HG03565 (cell line): ENCODE results near the gene BRICD5.
"Not testable (repeated sequence)": the region's sequence is repeated elsewhere in the genome, so short reads cannot be mapped to it uniquely, and the experiment has no call there.

Source experiments
- ATAC-seq: cut with Tn5 transposase; IDR thresholded peaks from one replicate; pipeline ENCODE4 v1.9.1; 2021; ENCODE audit warnings: mild to moderate bottlenecking, moderate library complexity; ENCODE audit not compliant: unreplicated experiment

The BRICD5 gene

DNA sequence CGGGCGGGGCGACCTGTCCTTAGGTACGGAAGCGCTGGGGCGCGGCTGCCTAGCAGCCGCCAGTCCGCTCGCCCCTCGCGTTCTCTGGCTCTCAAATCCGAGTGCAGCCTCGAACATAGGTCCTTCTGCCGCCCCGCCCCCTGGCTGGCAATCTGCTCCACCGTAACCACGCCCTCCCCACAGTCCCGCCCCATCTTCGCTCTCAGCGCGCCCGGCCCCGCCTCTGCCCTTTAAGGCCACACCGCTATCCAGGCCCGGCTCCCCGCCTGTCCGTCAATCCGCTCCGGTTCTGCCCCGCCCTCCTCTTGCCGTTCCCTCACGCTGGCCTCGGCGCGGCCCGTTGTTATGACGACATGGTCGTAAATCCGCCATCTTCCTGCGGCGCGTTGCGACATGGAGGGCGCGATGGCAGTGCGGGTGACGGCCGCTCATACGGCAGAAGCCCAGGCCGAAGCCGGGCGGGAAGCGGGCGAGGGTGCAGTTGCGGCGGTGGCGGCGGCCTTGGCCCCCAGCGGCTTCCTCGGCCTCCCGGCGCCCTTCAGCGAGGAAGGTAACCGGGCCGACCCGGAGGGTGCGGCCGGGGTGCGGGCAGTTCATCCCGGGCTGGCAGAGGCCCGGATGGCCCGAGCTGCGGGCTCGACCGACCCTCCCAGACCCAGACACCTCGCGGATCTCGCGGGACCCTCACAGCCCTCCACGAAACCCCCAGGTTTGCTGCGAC is 12.7 kb upstream of the BRICD5 start, which contains the start of gene E4F1:
TSS of gene E4F1 (plus strand) at position 371 of the 721 bp plus-strand sequence. CDS start at position 394, 23 bp downstream.
- ATAC-seq: peak; percentile 86

DNA sequence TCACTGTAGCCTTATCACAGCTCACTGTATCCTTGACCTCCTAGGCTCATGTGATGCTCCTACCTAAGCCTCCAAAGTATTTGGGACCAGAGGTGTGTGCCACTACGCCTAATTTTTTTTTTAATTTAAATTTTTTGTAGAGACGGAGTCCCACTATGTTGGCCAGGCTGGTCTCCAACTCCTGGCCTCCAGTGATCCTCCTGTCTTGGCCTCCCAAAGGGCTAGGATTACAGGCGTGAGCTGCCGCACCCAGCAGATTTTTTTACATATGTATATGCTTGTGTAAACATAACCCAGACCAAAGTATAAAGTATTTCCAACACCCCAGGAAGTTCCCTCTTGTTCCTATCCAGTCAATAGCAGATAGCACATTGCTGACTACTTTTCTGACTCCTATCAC is 5.7 kb upstream of the BRICD5 start:
- no peak for ATAC-seq

DNA sequence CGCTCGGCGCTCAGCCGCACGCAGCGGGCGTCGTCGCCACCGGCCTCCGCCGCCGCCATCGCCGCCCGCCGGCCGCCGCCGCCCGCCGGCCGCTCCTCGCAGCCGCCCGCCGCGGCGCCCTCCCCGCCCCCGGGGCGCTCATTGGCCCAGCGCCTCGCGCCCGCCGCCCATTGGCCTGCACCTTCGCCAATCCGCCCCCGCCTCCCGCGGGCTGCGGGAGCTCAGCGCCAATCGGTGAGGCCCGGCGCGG is 4.0 kb upstream of the BRICD5 start, which contains the start of gene PGP:
TSS of gene PGP (minus strand) at position 122 of the 250 bp plus-strand sequence. CDS start at position 59, 63 bp downstream.
- peak; percentile 78 for ATAC-seq

DNA sequence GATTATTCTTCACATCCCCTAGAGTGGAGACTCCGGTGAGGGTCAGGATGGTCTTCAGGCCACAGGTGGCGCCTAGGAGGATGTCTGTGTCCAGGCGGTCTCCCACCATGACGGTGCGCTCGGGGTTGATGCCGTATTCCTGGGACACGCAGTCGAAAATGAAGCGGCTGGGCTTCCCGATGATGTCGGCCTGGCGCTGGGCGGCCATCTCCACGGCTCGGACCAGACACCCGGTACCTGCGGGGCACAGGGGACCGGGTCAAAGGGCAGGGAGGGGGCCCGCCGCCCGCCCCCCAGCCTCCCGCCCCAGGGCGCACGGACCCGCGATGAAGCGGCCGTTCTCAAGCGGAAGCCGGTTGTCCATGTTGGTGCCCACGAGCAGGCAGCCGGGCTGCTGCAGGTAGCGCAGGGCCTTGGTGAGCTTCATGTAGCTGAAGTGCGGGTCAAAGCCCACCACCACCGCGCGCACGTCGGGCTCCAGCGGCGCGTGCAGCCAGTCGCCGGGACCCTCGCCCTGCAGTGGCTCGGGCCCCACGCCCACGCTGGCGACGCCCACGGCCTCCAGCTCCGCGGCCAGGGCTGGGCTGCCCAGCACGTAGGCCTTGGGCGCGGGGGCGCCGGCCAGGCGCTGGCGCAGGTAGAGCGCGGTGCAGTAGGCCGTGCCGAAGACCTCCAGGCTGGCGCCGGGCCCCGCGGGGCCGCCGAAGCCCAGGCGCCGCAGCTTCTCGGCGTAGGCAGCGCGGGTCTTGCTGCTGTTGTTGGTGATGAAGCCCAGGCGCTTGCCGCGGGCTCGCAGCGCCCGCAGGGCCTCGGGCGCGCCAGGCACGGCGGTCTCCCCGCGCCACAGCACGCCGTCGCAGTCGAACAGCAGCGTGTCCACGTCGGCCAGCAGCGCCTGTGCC is 3.4 kb upstream of the BRICD5 start:
- peak; percentile 2 for ATAC-seq

DNA sequence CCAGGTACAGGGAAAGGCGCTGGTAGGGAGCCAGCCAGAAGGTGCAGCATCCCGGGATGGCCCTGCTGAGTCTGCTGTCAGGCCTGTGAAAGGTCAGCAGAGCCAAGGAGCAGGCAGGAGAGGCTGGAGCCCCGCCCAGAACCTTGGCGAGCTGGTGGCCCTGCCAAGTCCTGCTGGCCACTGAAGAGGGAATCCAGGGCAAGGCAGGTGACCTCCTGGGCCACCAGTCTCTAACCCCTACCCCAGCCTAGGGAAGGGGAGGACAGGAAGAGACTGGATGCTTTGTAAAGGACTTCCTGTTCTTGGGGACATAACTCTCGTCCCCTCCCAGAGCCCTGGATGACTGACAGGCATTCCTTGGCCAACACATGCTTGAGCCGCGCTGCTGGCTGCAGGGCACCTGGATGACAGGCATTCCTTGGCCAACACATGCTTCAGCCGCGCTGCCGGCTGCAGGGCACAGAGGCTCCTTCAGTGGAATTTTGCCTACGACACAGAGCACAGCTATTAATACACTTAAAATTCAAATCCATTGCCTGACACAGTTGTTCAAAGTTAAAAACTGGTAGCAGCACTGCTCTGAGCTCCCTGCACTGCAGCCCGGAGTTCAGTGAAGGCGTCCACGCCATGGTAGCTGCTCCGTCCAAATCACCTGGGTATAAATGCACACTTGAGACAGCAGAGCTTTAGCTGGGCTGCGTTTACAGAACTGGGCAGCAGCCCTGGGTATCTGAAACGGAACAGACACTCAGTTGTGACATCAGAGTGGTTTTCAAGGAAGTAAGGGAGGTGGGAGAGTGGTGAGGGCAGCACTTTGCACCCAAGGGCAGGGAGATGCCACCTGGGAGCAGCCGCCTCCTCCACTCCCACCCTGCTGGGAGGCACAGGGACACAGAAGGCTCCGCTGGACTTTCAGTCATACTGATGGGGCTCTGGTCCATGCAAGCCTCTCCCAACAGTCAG is 2.0 kb upstream of the BRICD5 start:
- ATAC-seq: no peak

DNA sequence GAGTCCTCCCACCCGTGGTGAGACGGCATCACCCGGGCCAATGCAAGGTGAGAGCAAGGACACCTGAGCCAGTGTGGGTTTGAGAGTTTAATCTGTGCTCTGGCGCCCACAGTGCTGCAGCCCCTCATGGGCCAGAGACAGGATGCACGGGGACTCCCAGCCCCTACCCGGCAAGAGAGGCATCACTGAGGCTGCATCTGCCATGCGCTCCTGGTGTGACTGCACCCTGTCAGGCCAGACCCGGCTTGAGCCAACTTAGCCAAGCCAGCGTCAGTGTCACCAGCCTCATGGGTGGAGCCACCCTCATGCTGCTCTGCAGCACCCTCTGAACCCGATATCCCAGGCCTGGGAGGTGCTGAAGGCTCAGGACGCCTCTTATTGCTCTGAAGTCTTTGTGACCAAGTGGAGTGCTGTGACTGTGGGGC is 1.3 kb upstream of the BRICD5 start:
- ATAC-seq: no peak

DNA sequence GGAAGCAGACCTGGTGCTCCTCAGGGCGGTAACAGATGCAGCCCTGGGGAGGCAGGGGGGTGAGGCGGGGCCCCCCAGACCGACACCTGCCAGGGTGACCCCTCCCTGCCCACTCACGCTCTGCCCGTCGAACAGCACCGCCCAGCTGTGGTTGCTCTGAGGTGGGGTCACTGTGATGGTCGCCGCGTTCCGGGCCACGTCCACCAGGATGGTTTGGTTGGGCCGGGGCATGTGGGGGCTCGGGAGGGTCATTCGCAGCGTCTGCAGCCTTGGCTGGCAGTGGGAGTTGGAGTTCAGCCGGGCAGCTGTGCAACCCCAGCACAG is 692 bp downstream of the BRICD5 start:
- no peak for ATAC-seq

DNA sequence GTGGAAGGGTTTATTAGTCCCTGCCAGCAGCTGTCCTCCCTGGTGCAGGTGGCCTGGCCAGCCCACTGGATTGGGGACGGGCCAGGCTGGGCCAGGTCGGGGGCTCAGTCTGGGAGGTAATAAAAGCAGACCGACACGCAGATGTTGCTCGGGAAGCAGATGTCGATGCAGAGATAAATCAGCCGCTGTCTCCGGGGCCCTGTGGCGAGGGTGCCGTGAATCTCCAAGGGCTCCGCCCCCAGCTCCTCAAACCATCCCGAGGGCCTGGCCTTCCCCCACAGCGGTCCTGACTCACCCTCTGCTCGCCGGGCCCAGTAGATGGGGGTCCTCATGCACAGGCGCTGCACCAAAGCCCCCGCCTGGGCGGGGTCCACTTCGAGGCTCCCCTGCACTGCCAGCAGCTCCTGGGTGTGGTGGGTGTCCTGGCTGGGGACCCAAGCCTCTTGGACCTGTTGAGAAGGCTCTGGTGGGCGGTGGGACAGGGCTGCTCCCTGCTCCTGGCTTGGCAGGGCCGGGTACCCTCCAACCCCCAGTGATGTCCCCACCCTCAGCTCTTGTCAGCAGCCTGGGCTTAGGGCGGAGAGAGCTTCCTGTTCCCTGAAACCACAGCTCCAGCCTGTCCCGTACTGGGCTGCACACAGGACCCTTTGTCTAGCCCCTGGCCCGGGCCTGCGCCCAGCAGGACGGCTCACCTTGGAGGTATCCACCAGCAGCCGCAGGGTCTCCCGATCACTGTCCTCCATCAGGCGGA is 1.2 kb downstream of the BRICD5 start:
- ATAC-seq: no peak

DNA sequence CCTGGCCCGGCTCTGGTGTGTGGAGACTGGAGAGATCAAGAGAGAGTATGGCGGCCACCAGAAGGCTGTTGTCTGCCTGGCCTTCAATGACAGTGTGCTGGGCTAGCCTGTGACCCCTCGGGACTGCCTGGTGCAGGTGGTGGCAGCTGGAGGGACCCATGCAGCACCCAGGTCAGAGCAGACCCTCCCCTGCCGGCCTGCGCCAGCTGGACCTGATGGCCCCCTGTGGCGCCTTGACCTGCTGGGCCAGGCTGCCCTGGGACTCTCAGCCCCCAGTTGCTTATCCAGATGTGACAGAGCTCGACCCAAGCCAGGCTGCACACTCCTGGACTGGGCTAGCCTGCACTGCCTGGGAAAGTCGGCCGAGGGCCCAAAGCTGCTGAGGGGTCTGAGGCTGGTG is 1.9 kb downstream of the BRICD5 start:
- ATAC-seq: no peak

DNA sequence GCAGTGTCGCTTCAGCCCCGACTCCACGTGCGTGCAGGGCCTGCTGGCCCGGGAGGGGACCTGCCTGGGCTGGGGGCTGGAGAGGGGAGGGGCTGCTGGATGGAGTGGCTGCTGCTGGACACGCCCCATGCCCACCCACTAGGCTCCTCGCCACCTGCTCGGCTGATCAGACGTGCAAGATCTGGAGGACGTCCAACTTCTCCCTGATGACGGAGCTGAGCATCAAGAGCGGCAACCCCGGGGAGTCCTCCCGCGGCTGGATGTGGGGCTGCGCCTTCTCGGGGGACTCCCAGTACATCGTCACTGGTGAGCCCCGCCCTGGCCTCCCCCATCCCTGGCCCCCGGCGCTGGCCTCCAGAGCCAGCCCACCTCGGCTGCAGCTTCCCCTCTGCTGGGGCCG is 2.4 kb downstream of the BRICD5 start:
- no peak for ATAC-seq

DNA sequence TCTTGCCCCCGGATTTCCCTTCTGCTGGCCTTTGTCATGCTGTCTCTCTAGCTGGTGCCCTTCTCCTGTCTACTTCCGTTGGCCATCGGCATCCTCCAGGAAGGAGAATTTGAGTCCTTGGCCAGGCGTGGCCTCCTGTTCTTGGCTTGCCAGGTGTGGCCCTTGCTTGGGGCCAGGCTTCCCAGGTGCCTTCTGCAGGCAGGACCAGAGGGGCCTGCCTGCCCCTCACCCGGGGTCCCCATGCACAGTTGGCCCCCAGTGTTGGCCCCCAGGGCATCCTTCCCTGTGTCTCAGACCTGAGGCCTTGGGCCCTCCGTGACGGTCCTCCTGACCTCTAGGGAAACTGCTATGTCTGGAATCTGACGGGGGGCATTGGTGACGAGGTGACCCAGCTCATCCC is 2.8 kb downstream of the BRICD5 start:
- ATAC-seq: no peak

DNA sequence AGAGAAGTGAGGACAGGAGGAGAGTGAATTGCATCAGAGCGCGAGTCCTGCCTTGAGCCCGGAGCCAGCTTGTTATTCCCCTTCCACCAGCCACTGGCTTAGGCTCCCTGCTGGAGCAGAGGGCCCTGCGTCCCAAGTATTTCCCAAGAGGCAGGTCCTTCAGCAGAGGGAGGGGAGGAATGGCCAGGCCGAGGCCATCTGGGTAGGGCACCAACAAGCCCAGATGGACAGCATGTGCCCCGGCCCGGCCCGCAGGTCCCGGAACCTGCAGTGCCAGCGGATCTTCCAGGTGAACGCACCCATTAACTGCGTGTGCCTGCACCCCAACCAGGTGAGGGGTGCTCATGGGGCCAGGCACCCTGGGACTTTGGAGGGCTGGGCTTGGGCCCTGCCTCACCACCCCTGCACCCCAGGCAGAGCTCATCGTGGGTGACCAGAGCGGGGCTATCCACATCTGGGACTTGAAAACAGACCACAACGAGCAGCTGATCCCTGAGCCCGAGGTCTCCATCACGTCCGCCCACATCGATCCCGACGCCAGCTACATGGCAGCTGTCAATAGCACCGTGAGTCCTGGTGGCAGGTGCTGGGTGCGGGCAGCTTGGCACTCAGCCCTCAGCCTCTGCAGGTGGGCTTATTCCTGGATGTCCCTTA is 3.8 kb downstream of the BRICD5 start:
- ATAC-seq: no peak

DNA sequence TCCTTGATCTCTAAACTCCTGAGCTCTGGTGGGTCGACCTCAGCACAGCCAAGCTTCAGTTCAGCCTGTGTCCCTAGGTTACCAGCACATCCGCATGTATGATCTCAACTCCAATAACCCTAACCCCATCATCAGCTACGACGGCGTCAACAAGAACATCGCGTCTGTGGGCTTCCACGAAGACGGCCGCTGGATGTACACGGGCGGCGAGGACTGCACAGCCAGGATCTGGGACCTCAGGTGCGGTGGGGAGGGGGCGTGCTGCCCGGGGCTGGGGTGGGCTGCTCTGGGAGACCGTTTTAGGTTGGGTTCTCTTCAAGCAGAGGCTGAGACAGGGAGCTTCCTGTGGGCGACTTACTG is 4.3 kb downstream of the BRICD5 start:
- no peak for ATAC-seq

DNA sequence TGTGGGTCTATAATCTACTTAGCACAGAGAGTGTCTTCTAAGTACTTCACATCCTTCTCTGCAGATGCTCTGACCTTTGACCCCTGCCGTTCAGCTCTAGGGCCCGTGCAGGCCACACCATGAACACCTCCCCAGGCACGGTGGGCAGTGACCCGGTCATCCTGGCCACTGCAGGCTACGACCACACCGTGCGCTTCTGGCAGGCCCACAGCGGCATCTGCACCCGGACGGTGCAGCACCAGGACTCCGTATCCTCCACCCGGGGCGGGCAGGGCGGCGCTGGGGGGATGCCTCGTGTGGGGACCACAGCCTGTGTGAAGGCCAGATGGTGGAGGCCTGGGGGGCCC is 4.7 kb downstream of the BRICD5 start:
- ATAC-seq: peak; percentile 15

DNA sequence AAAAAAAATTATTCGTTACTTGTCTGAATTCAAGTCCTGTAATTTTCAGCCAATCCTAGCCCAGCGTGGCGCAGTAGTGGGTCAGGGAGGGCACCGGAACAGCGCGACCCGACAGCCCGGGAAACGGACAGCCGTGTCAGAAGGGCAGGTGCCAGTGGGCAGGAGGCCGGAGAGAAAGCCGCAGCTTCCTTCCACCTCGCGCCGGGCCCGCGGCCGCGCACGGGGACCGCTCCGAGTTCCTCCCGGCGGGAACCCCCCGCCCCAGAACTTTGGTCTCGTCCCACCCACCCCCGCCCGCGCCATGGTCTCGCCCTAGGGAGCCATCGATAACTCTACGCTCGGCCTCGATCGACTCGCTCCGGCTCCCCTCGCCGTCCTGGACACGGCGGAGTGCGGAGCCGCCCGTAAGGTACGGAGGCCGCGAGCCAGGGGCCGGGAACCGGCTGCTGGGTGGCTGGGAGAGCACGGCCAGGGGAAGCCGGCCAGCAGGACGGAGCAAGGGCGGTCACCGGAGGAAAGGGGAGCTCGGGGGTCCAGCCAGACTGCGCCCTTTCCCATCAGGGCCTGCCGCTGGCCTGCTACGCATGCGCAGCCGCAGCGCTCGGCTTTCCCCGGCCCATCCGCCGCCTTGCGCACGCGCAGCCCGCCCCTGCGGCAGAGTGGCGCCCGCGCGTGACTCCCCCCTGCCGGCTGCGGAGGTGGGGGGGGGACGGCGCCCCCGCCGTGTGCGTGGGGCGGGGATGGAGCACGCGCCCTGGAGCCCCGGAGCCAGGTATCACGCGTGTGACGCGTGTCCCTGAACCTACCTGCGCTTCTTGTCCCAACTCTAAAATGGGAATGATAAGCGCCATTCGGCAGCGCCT is 5.3 kb downstream of the BRICD5 start, which contains the start of gene MLST8:
TSS of gene MLST8 (plus strand) at position 351 of the 863 bp plus-strand sequence. CDS start 632 bp downstream, outside the sequence.
- peak; percentile 70 for ATAC-seq

DNA sequence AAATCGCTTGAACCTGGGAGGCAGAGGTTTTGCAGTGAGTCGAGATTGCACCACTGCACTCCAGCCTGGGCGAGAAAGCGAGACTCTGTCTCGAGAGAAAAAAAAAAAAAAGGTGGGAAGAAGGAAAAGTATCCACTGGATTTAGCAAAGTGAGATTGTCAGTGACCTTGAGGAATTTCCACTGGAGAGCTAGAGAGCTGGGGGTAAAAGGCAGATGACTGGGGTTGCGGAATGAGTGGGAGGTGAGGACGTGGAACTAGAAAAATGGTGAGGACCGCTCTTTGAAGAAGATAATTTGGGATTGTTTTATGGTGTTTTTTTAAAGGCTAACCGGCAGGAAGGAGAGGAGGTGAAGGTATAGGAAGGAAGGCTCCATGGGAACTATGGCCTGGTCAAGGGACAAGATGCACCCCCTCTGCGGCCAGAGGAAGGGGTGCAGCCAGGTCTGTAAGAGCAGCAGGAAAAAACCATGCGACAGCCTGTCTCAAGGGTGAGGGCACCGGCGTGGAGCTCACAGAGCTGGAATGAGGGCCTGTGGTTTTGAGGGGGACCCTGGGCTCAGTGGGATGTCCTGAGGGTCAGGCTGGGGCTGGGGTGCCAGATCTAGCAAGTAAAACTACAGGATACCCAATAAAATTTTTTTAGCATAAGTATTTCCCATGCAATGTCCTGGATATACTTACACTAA is 6.1 kb downstream of the BRICD5 start:
- no peak for ATAC-seq

DNA sequence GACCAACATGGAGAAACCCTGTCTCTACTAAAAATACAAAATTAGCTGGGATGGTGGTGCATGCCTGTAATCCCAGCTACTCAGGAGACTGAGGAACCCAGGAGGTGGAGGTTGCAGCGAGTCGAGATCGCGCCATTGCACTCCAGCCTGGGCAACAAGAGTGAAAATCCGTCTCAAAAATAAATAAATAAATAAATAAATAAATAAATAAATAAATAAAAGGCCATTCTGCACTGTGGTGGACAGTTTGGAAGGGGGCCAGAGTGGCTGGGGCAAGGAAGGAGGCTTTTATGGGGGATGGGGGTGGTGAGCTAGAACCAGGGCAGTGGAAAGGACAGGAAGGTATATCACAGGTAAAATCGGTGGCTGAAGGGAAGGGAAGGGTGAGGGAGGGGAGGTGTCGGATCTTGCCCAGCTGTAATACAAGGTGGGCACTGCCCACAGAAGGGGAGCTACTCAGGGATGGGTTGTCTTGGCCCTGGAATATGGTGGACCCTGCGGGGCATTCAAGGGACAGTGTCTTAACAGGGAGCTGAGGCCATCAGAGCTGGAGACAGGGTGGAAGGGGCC is 7.5 kb downstream of the BRICD5 start:
- not testable (repeated sequence) for ATAC-seq

DNA sequence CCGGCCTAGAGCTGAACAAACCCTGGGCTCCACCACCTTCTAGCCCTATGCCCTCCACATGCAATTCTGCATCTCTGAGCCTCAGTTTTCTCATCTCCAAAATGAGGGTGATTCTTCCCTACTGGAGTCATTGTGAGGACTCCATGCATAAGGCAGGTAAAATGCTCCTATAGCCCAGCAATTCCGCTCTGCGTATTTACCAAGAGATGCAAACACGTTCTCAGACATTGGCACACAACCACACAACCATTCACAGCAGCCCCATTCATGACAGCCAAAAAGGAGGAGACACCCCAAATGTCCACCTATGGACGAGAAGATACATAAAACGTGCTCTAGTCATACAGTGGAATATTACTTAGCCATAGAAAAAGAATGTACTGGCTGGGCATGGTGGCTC is 10.3 kb downstream of the BRICD5 start:
- no peak for ATAC-seq
